ENCODE measurements around the gene MEP1A.

Gene MEP1A

GRCh38 chr6:46815130-46815529 lies 21.9 kb downstream of the MEP1A start:
- Histone ChIP-seq H4K8ac (ENCODE audit: low read depth, low read length) (no peak overlapping the region), H2AK5ac (ENCODE audit: low read depth, low read length) (no peak overlapping the region), H3K4ac (ENCODE audit: low read length) (no peak overlapping the region), H3K14ac (ENCODE audit: low read length) (no peak overlapping the region), H2BK5ac (ENCODE audit: low read length) (no peak overlapping the region), H3K79me1 (ENCODE audit: low read depth, low read length) (no peaks in the 10 kb centered on the region), H2BK120ac (ENCODE audit: low read depth, low read length) (no peak overlapping the region), H2AFZ (ENCODE audit: low read length) (no peak overlapping the region), H3K4me3 (ENCODE audit: low read length in 2 of 2) (no peak overlapping the region), H3K27ac (replicated peaks; ENCODE audit: low read length) (no peak overlapping the region), H3K23ac (ENCODE audit: low read depth, low read length, poor library complexity) (no peak overlapping the region), H3K4me1 (ENCODE audit: control insufficient read depth in 2 of 2, insufficient read depth in 1 of 2, low read depth in 1 of 2, low read length in 2 of 2) (peaks cover 0 to 2% of the 10 kb centered on the region in 2 donors), H2BK12ac (ENCODE audit: low read length) (no peak overlapping the region), H3K18ac (ENCODE audit: low read length) (no peak overlapping the region), H3K36me3 (replicated peaks in 1 of 2; ENCODE audit: control insufficient read depth in 2 of 2, insufficient read depth in 2 of 2, low read length in 2 of 2) (no peaks in the 10 kb centered on the region), H3K4me2 (ENCODE audit: insufficient read depth, low read length, poor library complexity, severe bottlenecking) (no peak overlapping the region), H3K27me3 (ENCODE audit: control insufficient read depth in 3 of 3, insufficient read depth in 3 of 3, low read depth in 1 of 3, low read length in 3 of 3) (no peaks in the 10 kb centered on the region), H2BK15ac (ENCODE audit: low read length) (no peak overlapping the region), H4K91ac (ENCODE audit: low read depth, low read length, poor library complexity) (no peak overlapping the region), H3K9me3 (replicated peaks in 1 of 2; ENCODE audit: control insufficient read depth in 2 of 2, insufficient read depth in 1 of 2, low read depth in 1 of 2, low read length in 2 of 2) (no peaks in the 10 kb centered on the region), H3K9ac (ENCODE audit: low read depth, low read length, poor library complexity) (no peak overlapping the region)
- no CpG with 5 or more reads among the region's 4 CpGs for WGBS, 2 donors (ENCODE audit: extremely low coverage in 2 of 2, insufficient read length in 2 of 2, insufficient replicate concordance in 1 of 2)
- no peak for DNase-seq (ENCODE audit: low spot score)

DNA sequence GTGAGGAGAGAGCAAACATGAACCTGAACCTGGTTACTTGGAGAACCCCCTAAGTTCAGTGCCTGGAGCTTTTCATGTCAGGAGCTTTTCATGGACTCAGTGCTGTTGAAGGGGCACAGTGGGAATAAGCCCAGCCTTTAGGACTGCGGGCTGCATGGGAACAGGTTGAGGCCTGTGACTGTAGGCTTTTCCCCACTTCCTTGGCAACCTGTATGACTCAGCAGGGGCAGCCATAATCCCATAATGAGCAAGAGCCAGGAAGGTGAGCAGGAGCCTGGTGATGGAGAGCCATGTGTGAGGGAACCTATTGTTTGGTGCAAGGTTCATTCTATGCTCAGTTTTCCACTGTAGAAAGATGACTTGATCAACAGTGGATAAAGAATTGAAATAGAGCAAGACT lies 23.4 kb downstream of the MEP1A start:
- WGBS, 2 donors (ENCODE audit: extremely low coverage in 2 of 2, insufficient read length in 2 of 2, insufficient replicate concordance in 1 of 2): no CpG with 5 or more reads among the region's 1 CpG
- Histone ChIP-seq H3K9ac (ENCODE audit: low read depth, low read length, poor library complexity) (no peak overlapping the region), H3K27ac (replicated peaks; ENCODE audit: low read length) (no peak overlapping the region), H3K4me1 (ENCODE audit: control insufficient read depth in 2 of 2, insufficient read depth in 1 of 2, low read depth in 1 of 2, low read length in 2 of 2) (peaks cover 0 to 2% of the 10 kb centered on the region in 2 donors), H4K91ac (ENCODE audit: low read depth, low read length, poor library complexity) (no peak overlapping the region), H2BK15ac (ENCODE audit: low read length) (no peak overlapping the region), H3K4me2 (ENCODE audit: insufficient read depth, low read length, poor library complexity, severe bottlenecking) (no peak overlapping the region), H3K36me3 (replicated peaks in 1 of 2; ENCODE audit: control insufficient read depth in 2 of 2, insufficient read depth in 2 of 2, low read length in 2 of 2) (no peaks in the 10 kb centered on the region), H3K14ac (ENCODE audit: low read length) (no peak overlapping the region), H2BK12ac (ENCODE audit: low read length) (no peak overlapping the region), H2BK120ac (ENCODE audit: low read depth, low read length) (no peak overlapping the region), H3K4ac (ENCODE audit: low read length) (no peak overlapping the region), H3K79me1 (ENCODE audit: low read depth, low read length) (no peaks in the 10 kb centered on the region), H3K9me3 (replicated peaks in 1 of 2; ENCODE audit: control insufficient read depth in 2 of 2, insufficient read depth in 1 of 2, low read depth in 1 of 2, low read length in 2 of 2) (no peaks in the 10 kb centered on the region), H2AFZ (ENCODE audit: low read length) (no peak overlapping the region), H3K18ac (ENCODE audit: low read length) (no peak overlapping the region), H4K8ac (ENCODE audit: low read depth, low read length) (no peak overlapping the region), H2AK5ac (ENCODE audit: low read depth, low read length) (no peak overlapping the region), H3K4me3 (ENCODE audit: low read length in 2 of 2) (no peak overlapping the region), H2BK5ac (ENCODE audit: low read length) (no peak overlapping the region), H3K27me3 (ENCODE audit: control insufficient read depth in 3 of 3, insufficient read depth in 3 of 3, low read depth in 1 of 3, low read length in 3 of 3) (no peaks in the 10 kb centered on the region), H3K23ac (ENCODE audit: low read depth, low read length, poor library complexity) (no peak overlapping the region)
- DNase-seq (ENCODE audit: low spot score): no peak

GRCh38 chr6:46819561-46819960 lies 26.4 kb downstream of the MEP1A start:
- Histone ChIP-seq H3K4me2 (ENCODE audit: insufficient read depth, low read length, poor library complexity, severe bottlenecking) (no peak overlapping the region), H3K9ac (ENCODE audit: low read depth, low read length, poor library complexity) (no peak overlapping the region), H3K23ac (ENCODE audit: low read depth, low read length, poor library complexity) (no peak overlapping the region), H2BK15ac (ENCODE audit: low read length) (no peak overlapping the region), H3K4me3 (ENCODE audit: low read length in 2 of 2) (no peak overlapping the region), H4K91ac (ENCODE audit: low read depth, low read length, poor library complexity) (no peak overlapping the region), H2BK120ac (ENCODE audit: low read depth, low read length) (no peak overlapping the region), H3K14ac (ENCODE audit: low read length) (no peak overlapping the region), H2AK5ac (ENCODE audit: low read depth, low read length) (no peak overlapping the region), H3K27me3 (ENCODE audit: control insufficient read depth in 3 of 3, insufficient read depth in 3 of 3, low read depth in 1 of 3, low read length in 3 of 3) (no peaks in the 10 kb centered on the region), H3K79me1 (ENCODE audit: low read depth, low read length) (no peaks in the 10 kb centered on the region), H3K27ac (replicated peaks; ENCODE audit: low read length) (no peak overlapping the region), H2AFZ (ENCODE audit: low read length) (no peak overlapping the region), H2BK5ac (ENCODE audit: low read length) (no peak overlapping the region), H3K9me3 (replicated peaks in 1 of 2; ENCODE audit: control insufficient read depth in 2 of 2, insufficient read depth in 1 of 2, low read depth in 1 of 2, low read length in 2 of 2) (no peaks in the 10 kb centered on the region), H3K36me3 (replicated peaks in 1 of 2; ENCODE audit: control insufficient read depth in 2 of 2, insufficient read depth in 2 of 2, low read length in 2 of 2) (no peaks in the 10 kb centered on the region), H3K4me1 (ENCODE audit: control insufficient read depth in 2 of 2, insufficient read depth in 1 of 2, low read depth in 1 of 2, low read length in 2 of 2) (peaks cover 0 to 2% of the 10 kb centered on the region in 2 donors), H3K4ac (ENCODE audit: low read length) (no peak overlapping the region), H4K8ac (ENCODE audit: low read depth, low read length) (no peak overlapping the region), H3K18ac (ENCODE audit: low read length) (no peak overlapping the region), H2BK12ac (ENCODE audit: low read length) (no peak overlapping the region)
- WGBS, 2 donors (ENCODE audit: extremely low coverage in 2 of 2, insufficient read length in 2 of 2, insufficient replicate concordance in 1 of 2): no CpG with 5 or more reads among the region's 7 CpGs
- DNase-seq (ENCODE audit: low spot score): no peak

- Histone ChIP-seq H3K4me3 (ENCODE audit: low read length in 2 of 2) (no peak overlapping the region), H2BK15ac (ENCODE audit: low read length) (no peak overlapping the region), H3K79me1 (ENCODE audit: low read depth, low read length) (no peaks in the 10 kb centered on the region), H2BK120ac (ENCODE audit: low read depth, low read length) (no peak overlapping the region), H2BK5ac (ENCODE audit: low read length) (no peak overlapping the region), H3K4ac (ENCODE audit: low read length) (no peak overlapping the region), H4K8ac (ENCODE audit: low read depth, low read length) (no peak overlapping the region), H3K9me3 (replicated peaks in 1 of 2; ENCODE audit: control insufficient read depth in 2 of 2, insufficient read depth in 1 of 2, low read depth in 1 of 2, low read length in 2 of 2) (no peaks in the 10 kb centered on the region), H4K91ac (ENCODE audit: low read depth, low read length, poor library complexity) (no peak overlapping the region), H3K4me1 (ENCODE audit: control insufficient read depth in 2 of 2, insufficient read depth in 1 of 2, low read depth in 1 of 2, low read length in 2 of 2) (peaks cover 0 to 2% of the 10 kb centered on the region in 2 donors), H2BK12ac (ENCODE audit: low read length) (no peak overlapping the region), H3K36me3 (replicated peaks in 1 of 2; ENCODE audit: control insufficient read depth in 2 of 2, insufficient read depth in 2 of 2, low read length in 2 of 2) (no peaks in the 10 kb centered on the region), H3K9ac (ENCODE audit: low read depth, low read length, poor library complexity) (no peak overlapping the region), H3K27ac (replicated peaks; ENCODE audit: low read length) (no peak overlapping the region), H3K14ac (ENCODE audit: low read length) (no peak overlapping the region), H3K27me3 (ENCODE audit: control insufficient read depth in 3 of 3, insufficient read depth in 3 of 3, low read depth in 1 of 3, low read length in 3 of 3) (no peaks in the 10 kb centered on the region), H2AK5ac (ENCODE audit: low read depth, low read length) (no peak overlapping the region), H2AFZ (ENCODE audit: low read length) (no peak overlapping the region), H3K4me2 (ENCODE audit: insufficient read depth, low read length, poor library complexity, severe bottlenecking) (no peak overlapping the region), H3K18ac (ENCODE audit: low read length) (no peak overlapping the region), H3K23ac (ENCODE audit: low read depth, low read length, poor library complexity) (no peak overlapping the region)
- DNase-seq (ENCODE audit: low spot score): no peak
- no CpG with 5 or more reads among the region's 4 CpGs for WGBS, 2 donors (ENCODE audit: extremely low coverage in 2 of 2, insufficient read length in 2 of 2, insufficient replicate concordance in 1 of 2)
Measured at GRCh38 chr6:46821458-46821881, 28.3 kb downstream of the MEP1A start.

All from neuronal stem cell (in vitro differentiated cells).